Panc1 (cell line): ENCODE data around the gene PTGFRN. TPM values are rescaled to one million over a fixed set of nuclear protein-coding genes. Genes with fewer than 3 reads are reported as not detected.

Experiments
- ATAC-seq: fragments of 200-7000 bp; cut with Tn5 transposase; 2 replicates; pipeline ENCODE4 v1.9.1; 2020; ENCODE audit warnings: mild to moderate bottlenecking, moderate library complexity
- BruUV-seq: library from RNA; stranded (reverse); fragments of 400-500 nt; replicated peaks from 2 replicates; lab custom pipeline; 2021; lab: Mats Ljungman, UMichigan
- CTCF ChIA-PET: fragments of 300-600 bp; sonication (Branson Sonifier 250); formaldehyde crosslinking; loops from one replicate; lab custom pipeline; 2022; ENCODE audit warnings: antibody characterized with exemption; lab: Charles Lee
- POLR2A ChIA-PET: fragments of 300-600 bp; sonication (Branson Sonifier 250); formaldehyde crosslinking; loops from one replicate; lab custom pipeline; 2022; ENCODE audit warnings: antibody characterized with exemption; lab: Charles Lee
- DNase-seq: peaks from one replicate; pipeline ENCODE4 v3.0.0-alpha.2; 2010; ENCODE audit warnings: low read depth, low spot score
- H3K27ac ChIP-seq: 2 replicates; pipeline ENCODE4 v1.5.1; 2011; ENCODE audit warnings: mild to moderate bottlenecking, low read length, inconsistent platforms
- H3K27me3 ChIP-seq: fragments of 200-500 bp; sonication (Bioruptor generic); 2 replicates; pipeline ENCODE4 v1.6.0; 2014; ENCODE audit warnings: low read length, inconsistent platforms; ENCODE audit not compliant: control insufficient read depth, insufficient read depth
- H3K36me3 ChIP-seq: fragments of 200-500 bp; sonication (Bioruptor generic); 2 replicates; pipeline ENCODE4 v1.5.1; 2014; ENCODE audit warnings: inconsistent platforms, mild to moderate bottlenecking, low read length, moderate library complexity; ENCODE audit not compliant: control insufficient read depth, insufficient read depth
- H3K4me1 ChIP-seq: 2 replicates; pipeline ENCODE4 v1.5.1; 2011; ENCODE audit warnings: inconsistent platforms, mild to moderate bottlenecking, low read length, moderate library complexity; ENCODE audit not compliant: control insufficient read depth, insufficient read depth
- H3K4me3 ChIP-seq, 2 experiments: 2 replicates each; pipeline ENCODE4 v1.5.1; 2011 to 2012; ENCODE audit warnings: low read depth in 2 of 2, low read length in 2 of 2, mild to moderate bottlenecking in 2 of 2, inconsistent platforms in 1 of 2, moderate library complexity in 1 of 2
- H3K9me3 ChIP-seq: fragments of 200-500 bp; sonication (Bioruptor generic); 2 replicates; pipeline ENCODE4 v1.5.1; 2014; ENCODE audit warnings: low read depth, mild to moderate bottlenecking, inconsistent platforms, low read length, moderate library complexity; ENCODE audit not compliant: control insufficient read depth, insufficient read depth
- CTCF ChIP-seq: fragments of 450-650 bp; IDR thresholded peaks from 2 replicates; pipeline ENCODE4 v1.5.1; 2017; ENCODE audit warnings: mild to moderate bottlenecking
- POLR2AphosphoS5 ChIP-seq: IDR thresholded peaks from 2 replicates; pipeline ENCODE4 v1.6.1; 2012; ENCODE audit warnings: mild to moderate bottlenecking, low read depth, low read length, moderate library complexity
- REST ChIP-seq, 2 experiments: IDR thresholded peaks; 2 replicates each; pipeline ENCODE4 v1.6.1; 2011 to 2012; ENCODE audit warnings: low read depth in 2 of 2, control low read depth in 1 of 2, low read length in 1 of 2, mild to moderate bottlenecking in 1 of 2, moderate library complexity in 1 of 2; ENCODE audit not compliant: insufficient read depth in 1 of 2
- SIN3A ChIP-seq: IDR thresholded peaks from 2 replicates; pipeline ENCODE4 v1.6.1; 2012; ENCODE audit warnings: low read depth, mild to moderate bottlenecking, low read length, moderate library complexity, borderline replicate concordance; ENCODE audit not compliant: insufficient read depth
- TCF7L2 ChIP-seq: IDR thresholded peaks from 2 replicates; pipeline ENCODE4 v1.6.1; 2011; ENCODE audit warnings: mild to moderate bottlenecking, low read depth, low read length, inconsistent platforms
- in situ Hi-C: cut with HindIII; loops from 2 replicates; pipeline ENCODE4 v1.10.0; 2016; ENCODE audit warnings: low sequenced_read_pairs, low pct_unique_long_range_greater_than_20kb
- intact Hi-C: fragments of 100-400 bp; cut with micrococcal nuclease; formaldehyde crosslinking; loops from one replicate; pipeline ENCODE4 v1.10.0; 2022; ENCODE audit not compliant: unreplicated experiment
- total RNA-seq: library from RNA; stranded (reverse); gene quantifications from one replicate; pipeline ENCODE4 v1.2.1, GENCODE V29; 2021; ENCODE audit not compliant: unreplicated experiment

Gene PTGFRN
- total RNA-seq, 1 experiment from 2014 or later = 5.2 TPM

- in situ Hi-C loops = no loop called here
- ChIA-PET CTCF (no interaction called here), POLR2A (no interaction called here)
- H3K27ac ChIP-seq = no peak overlapping the region
- peaks cover 2% of the 10 kb centered on the region for H3K27me3 ChIP-seq
- ATAC-seq (no peak), DNase-seq (no peak)
- no TSS peak for BruUV-seq
- H3K36me3 ChIP-seq = no peaks in the 10 kb centered on the region
- no peaks in the 10 kb centered on the region for H3K9me3 ChIP-seq
- intact Hi-C loops = no loop called here
- TF ChIP-seq TCF7L2 = no peak
- TF ChIP-seq REST (IDR thresholded peaks at IDR 0.05; ENCODE audit: insufficient read depth in 1 of 2, low read depth in 2 of 2, low read length in 1 of 2) = no peak
- no peak for TF ChIP-seq CTCF
- no peak for TF ChIP-seq SIN3A
- no peak for TF ChIP-seq POLR2AphosphoS5
- H3K4me1 ChIP-seq = no peaks in the 10 kb centered on the region
- H3K4me3 ChIP-seq = no peak overlapping the region
These were observed 107.9 kb downstream of the PTGFRN start for GRCh38 chr1:117017648-117018047.

GRCh38 chr1:117020526-117021156 lies 110.9 kb downstream of the PTGFRN start:
- Histone ChIP-seq H3K27me3 (no peaks in the 10 kb centered on the region; the same call in none of the 2 replicates), H3K4me1 (no peaks in the 10 kb centered on the region), H3K27ac (no peak overlapping the region), H3K4me3 (no peak overlapping the region), H3K9me3 (no peaks in the 10 kb centered on the region), H3K36me3 (no peaks in the 10 kb centered on the region)
- in situ Hi-C loops (no loop called here), intact Hi-C loops (no loop called here)
- CTCF ChIA-PET = no interaction called here
- no peak for DNase-seq
- BruUV-seq = no TSS peak
- POLR2A ChIA-PET = no interaction called here
- ATAC-seq = no peak
- no peak for TF ChIP-seq TCF7L2

GRCh38 chr1:117022114-117022513 lies 112.4 kb downstream of the PTGFRN start:
- no TSS peak for BruUV-seq

More at GRCh38 chr1:117022114-117022513, 112.4 kb downstream of the PTGFRN start:
- ATAC-seq (no peak), DNase-seq (no peak)
- in situ Hi-C loops (no loop called here), intact Hi-C loops (no loop called here)
- H3K9me3 ChIP-seq = no peaks in the 10 kb centered on the region
- TF ChIP-seq TCF7L2 = no peak
- no peak for TF ChIP-seq POLR2AphosphoS5
- TF ChIP-seq REST (IDR thresholded peaks at IDR 0.05; ENCODE audit: insufficient read depth in 1 of 2, low read depth in 2 of 2, low read length in 1 of 2) = no peak
- TF ChIP-seq CTCF = no peak
- CTCF ChIA-PET = no interaction called here
- POLR2A ChIA-PET = no interaction called here
- no peaks in the 10 kb centered on the region for H3K36me3 ChIP-seq
- no peak overlapping the region for H3K4me3 ChIP-seq
- no peak overlapping the region for H3K27ac ChIP-seq
- no peaks in the 10 kb centered on the region for H3K27me3 ChIP-seq
- no peaks in the 10 kb centered on the region for H3K4me1 ChIP-seq
